Measurements from ENCODE around the gene WASHC4.

The WASHC4 gene, protein sequence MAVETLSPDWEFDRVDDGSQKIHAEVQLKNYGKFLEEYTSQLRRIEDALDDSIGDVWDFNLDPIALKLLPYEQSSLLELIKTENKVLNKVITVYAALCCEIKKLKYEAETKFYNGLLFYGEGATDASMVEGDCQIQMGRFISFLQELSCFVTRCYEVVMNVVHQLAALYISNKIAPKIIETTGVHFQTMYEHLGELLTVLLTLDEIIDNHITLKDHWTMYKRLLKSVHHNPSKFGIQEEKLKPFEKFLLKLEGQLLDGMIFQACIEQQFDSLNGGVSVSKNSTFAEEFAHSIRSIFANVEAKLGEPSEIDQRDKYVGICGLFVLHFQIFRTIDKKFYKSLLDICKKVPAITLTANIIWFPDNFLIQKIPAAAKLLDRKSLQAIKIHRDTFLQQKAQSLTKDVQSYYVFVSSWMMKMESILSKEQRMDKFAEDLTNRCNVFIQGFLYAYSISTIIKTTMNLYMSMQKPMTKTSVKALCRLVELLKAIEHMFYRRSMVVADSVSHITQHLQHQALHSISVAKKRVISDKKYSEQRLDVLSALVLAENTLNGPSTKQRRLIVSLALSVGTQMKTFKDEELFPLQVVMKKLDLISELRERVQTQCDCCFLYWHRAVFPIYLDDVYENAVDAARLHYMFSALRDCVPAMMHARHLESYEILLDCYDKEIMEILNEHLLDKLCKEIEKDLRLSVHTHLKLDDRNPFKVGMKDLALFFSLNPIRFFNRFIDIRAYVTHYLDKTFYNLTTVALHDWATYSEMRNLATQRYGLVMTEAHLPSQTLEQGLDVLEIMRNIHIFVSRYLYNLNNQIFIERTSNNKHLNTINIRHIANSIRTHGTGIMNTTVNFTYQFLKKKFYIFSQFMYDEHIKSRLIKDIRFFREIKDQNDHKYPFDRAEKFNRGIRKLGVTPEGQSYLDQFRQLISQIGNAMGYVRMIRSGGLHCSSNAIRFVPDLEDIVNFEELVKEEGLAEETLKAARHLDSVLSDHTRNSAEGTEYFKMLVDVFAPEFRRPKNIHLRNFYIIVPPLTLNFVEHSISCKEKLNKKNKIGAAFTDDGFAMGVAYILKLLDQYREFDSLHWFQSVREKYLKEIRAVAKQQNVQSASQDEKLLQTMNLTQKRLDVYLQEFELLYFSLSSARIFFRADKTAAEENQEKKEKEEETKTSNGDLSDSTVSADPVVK

DNA sequence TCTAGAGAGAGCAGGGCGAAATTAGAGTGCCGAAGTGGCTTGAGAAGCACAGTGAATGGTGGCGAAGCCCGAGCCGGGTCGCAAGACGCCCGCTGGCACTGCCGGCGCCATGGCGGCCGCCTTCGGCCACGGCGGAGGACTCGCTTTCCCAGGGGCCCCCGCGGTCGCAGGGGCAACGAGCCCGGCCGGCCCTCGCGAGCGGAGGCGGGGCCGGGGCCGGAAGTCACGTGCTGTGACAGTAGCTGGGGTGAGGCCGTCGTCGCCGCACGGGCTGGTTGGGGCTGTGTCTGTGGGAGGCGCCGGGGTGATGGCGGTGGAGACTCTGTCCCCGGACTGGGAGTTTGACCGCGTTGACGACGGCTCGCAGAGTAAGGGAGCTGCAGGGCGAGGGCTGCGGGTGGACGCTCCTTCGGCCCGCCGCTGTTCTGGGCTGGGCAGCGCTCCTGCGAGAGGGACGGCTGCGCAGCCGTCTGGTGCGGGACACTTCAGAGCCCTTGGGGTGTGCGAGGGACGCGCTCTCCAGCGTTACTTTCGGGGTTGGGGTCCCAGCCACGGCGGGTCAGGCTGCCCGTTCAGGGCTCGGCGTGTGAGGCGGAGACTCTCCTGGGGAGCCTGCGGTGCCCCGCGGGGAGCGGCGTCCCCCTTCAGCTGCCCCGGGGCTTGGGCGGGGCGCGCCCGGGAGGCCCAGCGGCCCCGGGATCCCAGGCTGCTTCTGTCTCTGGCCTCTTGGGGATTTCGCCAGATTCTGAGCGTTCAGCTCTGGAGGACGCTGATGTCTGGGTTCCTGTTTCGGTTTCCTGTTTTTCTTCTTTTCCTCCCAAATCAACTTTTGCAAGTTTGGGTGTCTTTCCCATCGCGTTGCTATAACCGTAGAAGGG lies at the start of gene WASHC4:
WASHC4 (plus strand) TSS at position 238 of the 878 bp plus-strand sequence; CDS start at position 308, 70 bp downstream.
- DNase-seq, result peak; percentile 54 to 82

- no peak for DNase-seq
Observed at GRCh38 chr12:105060715-105061378, 46.7 kb upstream of the WASHC4 start.

GRCh38 chr12:105064564-105065178 lies 42.9 kb upstream of the WASHC4 start:
- no peak for DNase-seq

- no peak for DNase-seq
Observed at GRCh38 chr12:105067511-105068031, 40.0 kb upstream of the WASHC4 start.

GRCh38 chr12:105069936-105070702 lies 37.4 kb upstream of the WASHC4 start:
- DNase-seq, result no peak

DNA sequence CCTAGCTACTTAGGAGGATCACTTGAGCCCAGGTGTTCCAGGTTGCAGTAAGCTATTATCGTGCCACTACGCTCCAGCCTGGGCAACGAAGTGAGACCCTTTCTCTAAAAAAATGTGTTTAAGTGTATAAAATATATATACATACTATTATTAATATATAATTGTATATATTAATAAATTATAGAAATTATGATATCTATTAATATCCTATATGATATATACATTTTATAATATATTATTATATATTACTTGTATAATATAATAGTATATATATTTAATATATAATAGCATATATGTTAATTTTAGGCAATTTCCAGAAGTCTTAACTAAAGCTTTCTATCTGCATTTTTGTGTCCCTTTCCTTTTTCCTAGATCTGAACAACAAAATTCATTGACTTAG lies 35.5 kb upstream of the WASHC4 start:
- no peak for DNase-seq

GRCh38 chr12:105072888-105073488 lies 34.5 kb upstream of the WASHC4 start:
- DNase-seq, result no peak

DNA sequence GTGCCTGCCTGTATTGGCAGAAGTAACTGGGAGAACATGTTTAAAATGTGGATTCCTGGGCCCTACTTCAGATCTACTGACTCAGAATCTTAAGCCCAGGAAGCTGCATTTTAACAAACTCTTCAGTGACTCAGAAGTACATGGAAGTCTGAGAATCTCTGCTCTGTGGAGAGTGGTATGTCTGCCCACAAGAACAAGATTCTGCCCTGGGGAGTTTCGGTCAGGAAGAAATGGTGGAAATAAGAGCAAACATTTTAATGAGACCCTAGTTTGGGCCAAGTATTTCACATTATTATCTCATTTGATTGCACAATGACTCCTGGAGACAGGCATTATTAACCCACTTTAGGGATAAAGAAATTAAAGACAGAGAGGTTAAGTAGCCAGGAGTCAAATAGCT lies 31.4 kb upstream of the WASHC4 start:
- DNase-seq, result no peak

GRCh38 chr12:105076913-105077312 lies 30.6 kb upstream of the WASHC4 start:
- DNase-seq, result no peak

GRCh38 chr12:105077435-105077834 lies 30.1 kb upstream of the WASHC4 start:
- no peak for DNase-seq

GRCh38 chr12:105078712-105079570 lies 28.6 kb upstream of the WASHC4 start:
- no peak for DNase-seq

DNA sequence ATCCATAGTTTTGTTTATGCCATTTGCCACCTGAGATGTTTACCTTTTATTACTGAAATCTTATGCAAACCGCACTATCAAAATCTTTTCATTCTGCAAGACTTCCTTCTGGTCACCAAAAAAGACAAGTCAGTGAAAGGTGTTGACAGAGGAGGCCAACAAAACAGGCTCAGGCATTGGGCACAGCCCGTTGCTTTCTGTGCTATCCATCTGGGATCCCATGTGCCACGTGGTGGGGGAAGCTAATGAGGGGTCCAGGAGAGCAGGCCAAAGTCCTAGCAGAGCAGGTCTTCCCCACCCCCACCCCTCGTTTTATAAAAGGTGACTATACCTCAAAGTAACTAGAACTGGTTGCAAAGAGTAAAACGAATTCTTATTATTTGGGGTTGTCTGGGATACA lies 24.5 kb upstream of the WASHC4 start:
- DNase-seq, result no peak

DNA sequence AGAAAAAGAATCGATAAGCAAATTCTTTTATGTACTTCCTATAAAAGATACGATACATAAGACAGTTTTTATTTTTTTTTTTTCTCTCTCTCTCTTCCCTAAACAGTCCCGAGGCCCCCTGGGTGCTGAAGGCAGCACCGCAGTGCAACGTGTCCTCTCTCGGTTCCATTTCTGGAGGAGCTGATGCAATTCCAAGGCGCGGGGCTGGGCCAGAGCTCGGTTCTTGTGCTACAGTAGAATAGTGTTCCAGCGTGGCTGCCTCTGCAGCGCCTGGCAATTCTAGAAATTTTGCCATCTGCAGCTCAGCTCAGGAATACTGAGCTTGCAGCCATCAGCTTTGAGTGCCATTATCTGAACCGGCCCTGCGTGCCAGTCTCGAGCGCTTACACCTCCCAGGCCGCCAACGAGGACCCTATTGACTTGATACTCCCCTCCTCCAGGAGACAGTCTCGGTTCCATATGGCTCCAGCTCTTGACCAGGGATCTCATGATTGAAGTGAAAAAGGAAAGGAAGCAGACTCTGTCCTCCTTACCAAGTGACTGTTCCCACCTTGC lies 23.9 kb upstream of the WASHC4 start:
- DNase-seq, result no peak

- DNase-seq, result no peak
Observed at GRCh38 chr12:105084251-105085250, 23.0 kb upstream of the WASHC4 start, which contains the start of gene ALDH1L2. Gene ALDH1L2 (minus strand): TSS chr12:105084458. CDS start chr12:105084436, 22 bp downstream.

- no peak for DNase-seq
Observed at GRCh38 chr12:105085501-105085900, 22.0 kb upstream of the WASHC4 start.

GRCh38 chr12:105089817-105090216 lies 17.7 kb upstream of the WASHC4 start:
- no peak for DNase-seq

GRCh38 chr12:105090361-105090760 lies 17.2 kb upstream of the WASHC4 start:
- DNase-seq, result no peak
